ENCODE data around the gene KCNJ8.

KCNJ8 gene

DNA sequence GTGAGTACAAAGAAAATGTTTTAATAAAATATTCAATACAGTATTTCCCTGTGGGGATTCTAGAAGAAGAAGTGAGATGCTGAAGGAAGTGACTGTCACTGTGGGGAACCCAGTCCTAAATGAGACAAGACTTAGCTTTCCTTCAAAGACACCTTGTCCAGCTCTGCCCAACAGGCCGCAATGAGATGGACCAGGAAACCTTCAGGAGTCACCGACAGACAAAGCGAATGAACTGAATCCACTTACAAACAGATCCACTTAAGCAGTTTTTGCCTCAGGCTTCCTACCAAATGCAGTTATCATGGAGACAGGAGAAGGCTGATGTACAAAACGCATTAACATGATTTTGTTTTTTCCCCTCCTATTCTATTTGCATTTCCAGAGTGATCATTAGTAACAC, 9.6 kb downstream of the KCNJ8 start:
- DNase-seq (ENCODE audit: low spot score) = no peak
- TF ChIP-seq, protein P1, sequence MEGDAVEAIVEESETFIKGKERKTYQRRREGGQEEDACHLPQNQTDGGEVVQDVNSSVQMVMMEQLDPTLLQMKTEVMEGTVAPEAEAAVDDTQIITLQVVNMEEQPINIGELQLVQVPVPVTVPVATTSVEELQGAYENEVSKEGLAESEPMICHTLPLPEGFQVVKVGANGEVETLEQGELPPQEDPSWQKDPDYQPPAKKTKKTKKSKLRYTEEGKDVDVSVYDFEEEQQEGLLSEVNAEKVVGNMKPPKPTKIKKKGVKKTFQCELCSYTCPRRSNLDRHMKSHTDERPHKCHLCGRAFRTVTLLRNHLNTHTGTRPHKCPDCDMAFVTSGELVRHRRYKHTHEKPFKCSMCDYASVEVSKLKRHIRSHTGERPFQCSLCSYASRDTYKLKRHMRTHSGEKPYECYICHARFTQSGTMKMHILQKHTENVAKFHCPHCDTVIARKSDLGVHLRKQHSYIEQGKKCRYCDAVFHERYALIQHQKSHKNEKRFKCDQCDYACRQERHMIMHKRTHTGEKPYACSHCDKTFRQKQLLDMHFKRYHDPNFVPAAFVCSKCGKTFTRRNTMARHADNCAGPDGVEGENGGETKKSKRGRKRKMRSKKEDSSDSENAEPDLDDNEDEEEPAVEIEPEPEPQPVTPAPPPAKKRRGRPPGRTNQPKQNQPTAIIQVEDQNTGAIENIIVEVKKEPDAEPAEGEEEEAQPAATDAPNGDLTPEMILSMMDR (IDR thresholded peaks at IDR 0.05; ENCODE audit: extremely low read depth, missing control alignments) = no peak

DNA sequence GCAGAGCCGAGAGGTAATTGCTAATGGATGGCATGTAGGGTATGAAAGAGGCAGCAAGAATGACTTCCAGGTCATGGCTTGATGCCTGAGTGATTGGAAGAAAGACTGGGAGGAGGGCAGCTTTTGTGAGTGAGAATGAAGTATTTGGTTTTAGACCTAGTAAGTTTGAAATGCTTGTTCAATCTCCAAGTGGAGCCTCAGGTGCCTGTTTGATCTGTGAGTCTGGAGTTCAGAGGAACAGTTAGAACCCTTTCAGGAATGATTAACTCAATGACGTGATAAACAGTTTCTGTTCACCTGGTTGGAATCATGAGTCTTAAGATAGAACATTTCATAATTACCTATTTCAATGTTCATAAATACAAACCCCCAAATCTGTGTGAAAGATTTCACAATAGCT, 10.4 kb downstream of the KCNJ8 start:
- TF ChIP-seq, protein P1 (IDR thresholded peaks at IDR 0.05; ENCODE audit: extremely low read depth, missing control alignments) = no peak
- no peak for DNase-seq (ENCODE audit: low spot score)

DNA sequence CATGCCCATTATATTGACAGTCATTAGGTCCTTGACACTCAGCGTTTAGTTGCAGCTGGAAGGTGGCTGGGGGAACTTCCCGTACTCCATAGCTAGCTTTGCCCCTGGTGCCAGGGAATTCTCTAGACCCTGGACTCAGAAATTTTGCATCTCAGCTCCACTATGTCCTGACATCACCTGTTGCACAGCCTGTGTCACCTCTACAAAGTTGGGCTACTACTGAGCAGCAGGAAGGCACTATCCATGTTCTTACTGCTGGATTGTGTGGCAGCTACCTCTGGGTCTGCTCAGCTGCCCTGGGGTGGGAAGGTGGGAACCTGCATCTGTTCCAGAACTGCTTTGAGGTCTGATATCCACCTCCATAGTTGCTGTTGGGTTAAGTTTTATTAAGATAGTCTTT, 11.0 kb downstream of the KCNJ8 start:
- no peak for DNase-seq (ENCODE audit: low spot score)
- TF ChIP-seq, protein P1 (IDR thresholded peaks at IDR 0.05; ENCODE audit: extremely low read depth, missing control alignments) = no peak

DNA sequence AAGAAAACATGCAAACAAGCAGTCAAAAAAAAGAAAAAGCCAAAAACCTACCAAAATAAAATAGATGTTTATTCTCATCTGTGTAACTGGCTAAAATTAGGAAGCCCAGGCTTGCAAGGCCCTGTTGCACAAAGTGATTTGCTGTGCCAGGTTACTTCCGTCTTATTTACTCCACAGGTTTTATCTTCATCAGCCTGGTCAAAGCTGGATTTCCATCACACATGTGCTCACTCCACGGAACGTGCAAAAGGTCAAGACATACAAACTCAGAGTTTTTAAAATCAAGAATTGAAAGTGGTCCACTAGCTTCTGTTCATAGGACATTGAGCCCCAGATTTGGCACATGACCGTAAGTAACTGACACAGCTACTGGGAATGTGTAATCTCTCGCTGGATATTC, 14.8 kb downstream of the KCNJ8 start:
- DNase-seq (ENCODE audit: low spot score) = no peak
- TF ChIP-seq, protein P1 (IDR thresholded peaks at IDR 0.05; ENCODE audit: extremely low read depth, missing control alignments) = no peak

DNA sequence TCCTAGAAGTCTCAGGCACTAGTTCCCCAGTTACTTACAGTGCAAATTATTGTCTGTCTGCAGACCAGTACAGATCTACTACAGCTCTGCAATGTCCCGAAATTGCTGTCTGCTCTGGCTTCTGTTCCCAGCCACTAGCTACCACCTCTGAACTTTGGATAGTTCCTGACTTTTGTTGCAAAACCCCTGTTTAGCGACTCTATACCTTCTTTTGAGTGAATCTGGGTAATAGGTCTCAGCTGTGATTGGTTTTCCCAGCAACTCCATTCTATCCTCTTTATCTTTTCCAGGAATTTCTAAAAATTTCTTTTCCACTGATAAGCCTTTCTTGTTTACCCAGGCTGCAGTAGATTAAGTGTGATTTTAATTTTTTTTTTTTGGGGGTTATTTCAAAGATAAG, 16.8 kb downstream of the KCNJ8 start:
- DNase-seq (ENCODE audit: low spot score) = no peak
- TF ChIP-seq, protein P1 (IDR thresholded peaks at IDR 0.05; ENCODE audit: extremely low read depth, missing control alignments) = no peak

DNA sequence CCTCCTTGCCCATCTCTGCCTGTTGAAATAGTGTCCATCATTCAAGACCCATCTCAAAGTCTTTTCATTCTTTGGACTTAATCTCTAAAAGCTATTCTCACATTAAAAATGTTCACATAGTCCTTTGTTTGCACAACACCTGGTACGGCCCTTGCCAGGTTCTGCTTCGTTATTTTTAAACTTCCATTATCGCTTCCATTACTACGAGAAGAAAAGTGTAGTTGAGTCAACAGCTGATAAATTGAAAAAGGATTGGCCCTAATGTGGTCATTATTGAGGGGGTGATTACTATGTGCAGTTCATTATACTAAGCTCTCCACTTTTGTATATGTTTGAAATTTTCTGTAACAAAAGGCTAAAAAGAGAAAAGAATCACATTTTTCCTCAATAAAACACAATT, 17.8 kb downstream of the KCNJ8 start:
- TF ChIP-seq, protein P1 (IDR thresholded peaks at IDR 0.05; ENCODE audit: extremely low read depth, missing control alignments) = no peak

DNA sequence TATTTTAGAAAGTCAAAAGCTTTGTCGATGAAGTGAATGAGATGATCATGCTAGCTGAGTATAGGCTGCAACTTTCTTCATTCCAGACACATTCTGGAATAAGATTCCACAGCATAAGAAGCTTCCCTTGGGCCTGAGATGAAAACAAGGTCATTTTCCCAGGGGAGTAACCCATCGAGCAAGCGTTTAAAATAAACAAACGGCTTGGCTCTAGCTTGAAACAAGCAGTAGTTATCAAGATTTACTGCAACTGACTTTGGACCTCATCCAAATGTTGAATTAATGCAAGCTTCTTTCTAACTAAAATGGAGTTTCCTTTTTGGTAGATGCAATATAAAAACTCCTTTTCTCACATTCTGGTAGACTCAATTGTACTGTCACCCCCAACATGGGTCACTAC, 23.0 kb downstream of the KCNJ8 start:
- TF ChIP-seq, protein P1 (IDR thresholded peaks at IDR 0.05; ENCODE audit: extremely low read depth, missing control alignments) = no peak
- DNase-seq (ENCODE audit: low spot score) = no peak

More for the DNA sequence above, 17.8 kb downstream of the KCNJ8 start:
- DNase-seq (ENCODE audit: low spot score) = no peak
